Measurements from ENCODE around the gene CERS4. TPM values are rescaled to one million over a fixed set of nuclear protein-coding genes. Genes with fewer than 3 reads are reported as not detected.
"Not testable (repeated sequence)": the region's sequence is repeated elsewhere in the genome, so short reads cannot be mapped to it uniquely, and the experiment has no call there.

Gene CERS4
- total RNA-seq, 1 donor from 2014 or later, result 26.0 TPM

- H3K4me3 Mint-ChIP-seq (ENCODE audit: unreplicated experiment), result no peak overlapping the region
- H3K27me3 Mint-ChIP-seq (ENCODE audit: low read depth), result no peaks in the 10 kb centered on the region
- DNase-seq (ENCODE audit: low spot score), result no peak
- peaks cover 7% of the 10 kb centered on the region for H3K36me3 Mint-ChIP-seq (ENCODE audit: low read depth)
- TF ChIP-seq, protein P1, sequence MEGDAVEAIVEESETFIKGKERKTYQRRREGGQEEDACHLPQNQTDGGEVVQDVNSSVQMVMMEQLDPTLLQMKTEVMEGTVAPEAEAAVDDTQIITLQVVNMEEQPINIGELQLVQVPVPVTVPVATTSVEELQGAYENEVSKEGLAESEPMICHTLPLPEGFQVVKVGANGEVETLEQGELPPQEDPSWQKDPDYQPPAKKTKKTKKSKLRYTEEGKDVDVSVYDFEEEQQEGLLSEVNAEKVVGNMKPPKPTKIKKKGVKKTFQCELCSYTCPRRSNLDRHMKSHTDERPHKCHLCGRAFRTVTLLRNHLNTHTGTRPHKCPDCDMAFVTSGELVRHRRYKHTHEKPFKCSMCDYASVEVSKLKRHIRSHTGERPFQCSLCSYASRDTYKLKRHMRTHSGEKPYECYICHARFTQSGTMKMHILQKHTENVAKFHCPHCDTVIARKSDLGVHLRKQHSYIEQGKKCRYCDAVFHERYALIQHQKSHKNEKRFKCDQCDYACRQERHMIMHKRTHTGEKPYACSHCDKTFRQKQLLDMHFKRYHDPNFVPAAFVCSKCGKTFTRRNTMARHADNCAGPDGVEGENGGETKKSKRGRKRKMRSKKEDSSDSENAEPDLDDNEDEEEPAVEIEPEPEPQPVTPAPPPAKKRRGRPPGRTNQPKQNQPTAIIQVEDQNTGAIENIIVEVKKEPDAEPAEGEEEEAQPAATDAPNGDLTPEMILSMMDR (IDR thresholded peaks at IDR 0.05), result no peak
- peaks cover 23% of the 10 kb centered on the region for H3K4me1 Mint-ChIP-seq (ENCODE audit: low read depth)
- no peak overlapping the region for H3K27ac Mint-ChIP-seq (ENCODE audit: unreplicated experiment)
- peaks cover 9% of the 10 kb centered on the region for H3K9me3 Mint-ChIP-seq (ENCODE audit: low read depth)
These were observed 34.0 kb downstream of the CERS4 start for GRCh38 chr19:8243146-8243545.

DNA sequence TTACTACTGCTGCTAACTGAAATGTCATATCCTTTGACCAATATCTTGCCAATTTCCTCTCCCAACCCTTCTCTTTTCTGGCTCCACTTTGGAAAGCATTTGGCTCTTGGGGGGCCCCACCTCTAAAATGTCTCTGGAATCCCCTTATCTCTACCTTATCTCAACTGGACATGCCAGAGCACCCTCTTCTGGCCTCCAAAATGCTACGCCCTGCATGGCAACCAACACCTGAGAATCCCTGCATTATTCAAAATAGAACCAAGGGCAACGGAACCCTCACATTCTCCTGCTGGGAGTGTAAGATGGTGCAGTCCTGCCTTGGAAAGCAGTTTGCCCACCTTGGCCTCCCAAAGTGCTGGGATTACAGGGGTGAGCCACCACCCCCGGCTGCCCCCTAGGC lies 35.3 kb downstream of the CERS4 start:
- H3K4me1 Mint-ChIP-seq (ENCODE audit: low read depth), result peaks cover 18% of the 10 kb centered on the region
- peaks cover 11% of the 10 kb centered on the region for H3K9me3 Mint-ChIP-seq (ENCODE audit: low read depth)
- TF ChIP-seq, protein P1 (IDR thresholded peaks at IDR 0.05), result no peak
- H3K27me3 Mint-ChIP-seq (ENCODE audit: low read depth), result no peaks in the 10 kb centered on the region
- no peak overlapping the region for H3K27ac Mint-ChIP-seq (ENCODE audit: unreplicated experiment)
- H3K4me3 Mint-ChIP-seq (ENCODE audit: unreplicated experiment), result no peak overlapping the region
- peaks cover 7% of the 10 kb centered on the region for H3K36me3 Mint-ChIP-seq (ENCODE audit: low read depth)
- no peak for DNase-seq (ENCODE audit: low spot score)

- TF ChIP-seq, protein P1 (IDR thresholded peaks at IDR 0.05), result no peak
- H3K4me3 Mint-ChIP-seq (ENCODE audit: unreplicated experiment), result no peak overlapping the region
- peaks cover 4% of the 10 kb centered on the region for H3K4me1 Mint-ChIP-seq (ENCODE audit: low read depth)
- H3K27ac Mint-ChIP-seq (ENCODE audit: unreplicated experiment), result no peak overlapping the region
- no peaks in the 10 kb centered on the region for H3K27me3 Mint-ChIP-seq (ENCODE audit: low read depth)
- H3K9me3 Mint-ChIP-seq (ENCODE audit: low read depth), result peaks cover 6% of the 10 kb centered on the region
- peaks cover 5% of the 10 kb centered on the region for H3K36me3 Mint-ChIP-seq (ENCODE audit: low read depth)
- no peak for DNase-seq (ENCODE audit: low spot score)
These were observed 37.0 kb downstream of the CERS4 start for GRCh38 chr19:8245869-8246835.

GRCh38 chr19:8247129-8247890 lies 38.1 kb downstream of the CERS4 start:
- not testable (repeated sequence) for H3K36me3 Mint-ChIP-seq (ENCODE audit: low read depth); H3K27me3 Mint-ChIP-seq (ENCODE audit: low read depth); H3K27ac Mint-ChIP-seq (ENCODE audit: unreplicated experiment); DNase-seq (ENCODE audit: low spot score); H3K4me1 Mint-ChIP-seq (ENCODE audit: low read depth); H3K9me3 Mint-ChIP-seq (ENCODE audit: low read depth); H3K4me3 Mint-ChIP-seq (ENCODE audit: unreplicated experiment)

DNA sequence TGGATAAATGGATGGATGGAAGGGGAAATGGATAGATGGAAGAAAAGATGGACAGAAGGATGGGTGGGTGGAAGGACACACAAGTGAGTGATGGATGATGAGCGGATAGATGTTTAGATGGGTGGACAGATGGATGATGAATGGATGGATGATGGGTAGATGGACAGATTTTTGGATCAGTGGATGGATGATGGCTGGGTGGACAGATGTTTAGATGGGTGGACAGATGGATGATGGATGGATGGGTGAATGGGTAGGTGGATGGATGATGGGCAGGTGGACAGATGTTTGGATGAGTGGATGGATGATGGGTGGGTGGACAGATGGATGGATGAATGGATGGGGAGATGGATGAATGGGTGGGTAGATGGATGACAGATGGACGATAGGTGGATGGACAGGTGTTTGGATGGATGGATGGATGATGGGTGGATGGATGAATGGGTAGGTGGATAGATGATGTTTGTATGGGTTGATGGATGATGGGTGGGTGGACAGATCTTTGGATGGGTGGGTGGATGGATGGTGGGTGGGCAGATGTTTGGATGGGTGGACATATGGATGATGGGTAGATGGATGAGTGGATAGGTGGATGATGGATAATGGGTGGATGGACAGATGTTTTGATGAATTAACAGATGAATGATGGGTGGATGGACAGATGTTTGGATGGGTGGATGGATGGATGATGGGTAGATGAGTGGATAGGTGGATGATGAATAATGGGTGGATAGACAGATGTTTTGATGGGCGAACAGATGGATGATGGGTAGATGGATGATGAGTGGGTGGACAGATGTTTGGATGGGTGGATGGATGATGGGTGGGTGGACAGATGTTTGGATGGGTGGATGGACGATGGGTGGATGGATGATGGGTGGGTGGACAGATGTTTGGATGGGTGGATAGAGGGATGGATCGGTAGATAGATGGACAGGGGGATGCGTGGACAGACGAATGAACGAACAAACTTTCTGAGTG lies 39.5 kb downstream of the CERS4 start:
- Mint-ChIP-seq H3K4me3 (ENCODE audit: unreplicated experiment) (no peak overlapping the region), H3K27me3 (ENCODE audit: low read depth) (no peaks in the 10 kb centered on the region), H3K36me3 (ENCODE audit: low read depth) (peaks cover 2% of the 10 kb centered on the region), H3K9me3 (ENCODE audit: low read depth) (peaks cover 6% of the 10 kb centered on the region), H3K27ac (ENCODE audit: unreplicated experiment) (no peak overlapping the region), H3K4me1 (ENCODE audit: low read depth) (no peaks in the 10 kb centered on the region)
- DNase-seq (ENCODE audit: low spot score), result no peak
- TF ChIP-seq, protein P1 (IDR thresholded peaks at IDR 0.05), result no peak

All from chondrocyte (in vitro differentiated cells).